HG03103 (cell line): ENCODE results near the gene CNOT3.
"Not testable (repeated sequence)": the region's sequence is repeated elsewhere in the genome, so short reads cannot be mapped to it uniquely, and the experiment has no call there.

ENCODE experiments used
- ATAC-seq: cut with Tn5 transposase; IDR thresholded peaks from one replicate; pipeline ENCODE4 v1.9.1; 2021; ENCODE audit warnings: low read depth; ENCODE audit not compliant: unreplicated experiment

CNOT3 gene

DNA sequence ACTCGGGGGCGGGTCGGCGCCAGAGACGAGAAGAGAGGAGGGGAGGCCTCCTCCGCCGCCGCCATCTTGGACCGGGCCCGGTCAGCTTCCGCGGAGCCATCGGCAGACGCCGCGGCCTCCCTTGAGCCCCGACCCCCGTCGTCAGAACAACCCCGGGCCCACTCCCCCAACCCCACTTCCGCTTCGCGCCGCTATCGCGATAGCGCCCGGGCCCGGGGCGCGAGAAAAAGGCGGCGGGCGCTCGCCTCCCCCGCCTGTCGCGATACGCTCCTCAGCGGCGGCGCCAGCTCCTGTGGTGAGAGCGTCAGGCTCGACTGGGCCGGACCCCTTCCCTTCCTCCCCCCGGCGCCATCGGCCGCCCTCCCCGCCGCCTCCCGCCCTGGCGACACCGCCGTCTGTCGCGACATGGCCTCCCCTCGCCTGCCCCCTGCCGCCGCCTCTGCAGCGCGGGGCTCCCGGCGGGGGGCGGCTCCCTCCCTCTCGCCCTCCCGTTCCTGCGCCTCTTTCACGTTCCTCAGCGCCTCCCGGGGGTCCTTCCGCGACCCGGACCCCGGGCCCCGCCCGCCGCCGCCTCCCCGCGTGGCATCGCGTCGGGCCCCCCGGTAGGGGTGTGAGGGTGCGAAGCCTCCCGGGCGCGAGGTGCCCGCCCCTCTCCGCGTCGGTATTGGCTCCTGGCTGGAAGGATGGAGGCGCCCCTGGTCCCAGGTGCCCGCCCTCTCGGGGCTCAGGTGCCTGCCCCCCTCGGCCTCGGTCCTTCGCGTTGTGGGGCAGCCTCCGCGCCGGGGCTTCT, at the start of gene CNOT3:
Gene CNOT3, plus strand, starts transcription at position 64 of the 790 bp plus-strand sequence. CDS start 5,217 bp downstream, outside the sequence.
- ATAC-seq, result no peak

DNA sequence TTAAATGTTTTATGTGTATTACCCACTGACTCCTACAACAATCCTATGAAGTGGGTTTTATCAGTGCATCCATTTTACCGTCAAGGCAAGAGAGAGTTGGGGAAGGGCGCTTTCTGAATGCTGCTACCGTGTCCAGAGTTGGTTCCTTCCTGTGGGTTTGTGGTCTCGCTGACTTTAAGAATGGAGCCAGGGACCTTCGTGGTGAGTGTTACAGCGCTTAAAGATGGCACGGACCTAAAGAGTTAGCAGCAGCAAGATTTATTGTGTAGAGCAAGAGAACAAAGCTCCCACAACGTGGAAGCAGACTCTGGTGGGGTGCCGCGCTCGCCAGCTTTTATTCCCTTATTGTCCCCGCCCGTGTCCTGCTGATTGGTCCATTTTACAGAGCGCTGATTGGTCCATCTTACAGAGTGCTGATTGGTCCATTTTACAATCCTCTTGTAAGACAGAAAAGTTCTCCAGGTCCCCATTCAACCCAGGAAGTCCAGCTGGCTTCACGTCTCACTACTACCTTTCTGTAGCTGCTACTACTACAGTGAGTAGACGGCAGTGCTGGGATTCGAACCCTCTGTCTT, 43.0 kb upstream of the CNOT3 start:
- ATAC-seq, result no peak

DNA sequence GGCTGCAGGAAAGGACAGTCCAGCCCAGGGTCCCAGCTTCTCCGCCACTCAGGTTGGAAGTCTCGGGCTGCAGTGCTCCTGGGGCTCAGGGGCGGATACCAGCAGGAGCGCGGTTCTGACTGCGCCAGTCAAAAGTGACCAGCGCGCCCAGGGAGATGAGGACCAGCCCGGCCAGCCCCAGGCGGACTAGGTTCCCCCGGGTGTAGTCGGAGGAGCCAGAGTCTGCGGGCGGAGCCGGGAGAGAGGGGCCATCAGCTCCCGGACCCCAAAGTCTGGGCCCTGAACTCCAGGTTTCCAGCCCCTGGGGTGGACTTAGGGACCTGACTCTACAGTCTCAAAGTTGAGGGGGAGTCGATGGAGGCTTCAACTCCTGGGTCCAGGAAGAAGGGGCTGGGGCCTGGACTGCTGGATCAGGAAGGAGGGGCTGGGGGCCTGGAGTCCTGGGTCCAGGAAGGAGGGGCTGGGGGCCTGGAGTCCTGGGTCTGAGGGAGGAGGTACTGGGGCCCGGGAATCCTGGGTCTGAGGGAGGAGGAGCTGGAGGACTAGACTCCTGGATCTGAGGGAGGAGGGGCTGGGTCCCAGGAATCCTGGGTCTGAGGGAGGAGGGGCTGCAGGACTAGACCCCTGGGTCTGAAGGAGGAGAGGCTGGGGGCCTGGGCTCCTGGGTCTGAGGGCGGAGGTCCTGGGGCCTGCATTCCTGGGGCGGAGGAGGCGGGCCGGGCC, 42.3 kb upstream of the CNOT3 start:
- no peak for ATAC-seq

DNA sequence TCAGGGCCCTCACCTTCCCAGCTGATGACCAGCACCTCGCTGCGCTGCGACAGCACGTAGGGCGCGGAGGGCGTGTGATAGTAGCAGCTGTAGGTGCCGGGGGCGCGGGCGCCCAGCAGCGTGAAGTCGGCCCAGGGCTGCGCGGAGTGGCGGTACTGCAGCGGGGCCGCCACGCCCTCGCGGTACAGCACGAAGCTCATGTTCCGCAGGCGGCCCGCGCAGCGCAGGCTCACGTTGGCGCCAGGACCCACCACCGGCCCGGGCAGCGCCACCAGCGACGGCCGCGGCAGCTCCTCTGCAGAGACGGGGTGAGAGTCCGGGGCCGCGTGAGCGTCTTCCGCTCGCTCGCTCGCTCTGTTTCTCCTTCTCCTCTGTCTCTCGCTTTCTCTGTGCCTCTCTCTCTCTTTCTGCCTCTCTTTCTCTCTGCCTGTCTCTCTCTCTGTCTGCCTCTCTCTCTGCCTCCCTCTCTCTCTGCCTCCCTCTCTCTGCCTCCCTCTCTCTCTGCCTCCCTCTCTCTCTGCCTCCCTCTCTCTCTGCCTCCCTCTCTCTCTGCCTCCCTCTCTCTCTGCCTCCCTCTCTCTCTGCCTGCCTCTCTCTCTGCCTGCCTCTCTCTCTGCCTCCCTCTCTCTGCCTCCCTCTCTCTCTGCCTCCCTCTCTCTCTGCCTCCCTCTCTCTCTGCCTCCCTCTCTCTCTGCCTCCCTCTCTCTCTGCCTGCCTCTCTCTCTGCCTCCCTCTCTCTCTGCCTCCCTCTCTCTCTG, 41.5 kb upstream of the CNOT3 start:
- ATAC-seq, result not testable (repeated sequence)

DNA sequence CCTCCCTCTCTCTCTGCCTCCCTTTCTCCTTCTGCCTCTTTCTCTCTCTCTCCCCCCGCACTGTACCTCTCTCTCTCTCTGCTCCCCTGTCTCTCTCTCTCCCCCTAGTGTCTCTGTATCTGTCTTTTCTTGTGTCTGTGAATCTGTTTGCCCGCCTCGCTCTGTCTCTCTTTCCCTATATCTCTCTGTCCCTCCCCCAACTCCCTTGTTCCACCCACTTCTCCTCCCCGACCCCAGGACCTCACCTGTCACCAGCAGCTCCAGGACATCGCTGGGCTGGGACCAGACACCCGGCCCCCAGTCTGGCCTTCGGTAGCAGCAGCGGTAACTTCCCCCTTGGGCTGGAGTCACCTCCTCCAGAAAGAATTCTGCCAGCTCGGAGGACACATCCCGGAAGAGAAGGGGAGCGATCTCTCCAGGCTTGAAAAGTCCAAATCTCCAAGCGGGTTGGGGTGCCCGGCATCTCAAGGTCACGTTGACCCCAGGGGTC, 40.9 kb upstream of the CNOT3 start:
- no peak for ATAC-seq

DNA sequence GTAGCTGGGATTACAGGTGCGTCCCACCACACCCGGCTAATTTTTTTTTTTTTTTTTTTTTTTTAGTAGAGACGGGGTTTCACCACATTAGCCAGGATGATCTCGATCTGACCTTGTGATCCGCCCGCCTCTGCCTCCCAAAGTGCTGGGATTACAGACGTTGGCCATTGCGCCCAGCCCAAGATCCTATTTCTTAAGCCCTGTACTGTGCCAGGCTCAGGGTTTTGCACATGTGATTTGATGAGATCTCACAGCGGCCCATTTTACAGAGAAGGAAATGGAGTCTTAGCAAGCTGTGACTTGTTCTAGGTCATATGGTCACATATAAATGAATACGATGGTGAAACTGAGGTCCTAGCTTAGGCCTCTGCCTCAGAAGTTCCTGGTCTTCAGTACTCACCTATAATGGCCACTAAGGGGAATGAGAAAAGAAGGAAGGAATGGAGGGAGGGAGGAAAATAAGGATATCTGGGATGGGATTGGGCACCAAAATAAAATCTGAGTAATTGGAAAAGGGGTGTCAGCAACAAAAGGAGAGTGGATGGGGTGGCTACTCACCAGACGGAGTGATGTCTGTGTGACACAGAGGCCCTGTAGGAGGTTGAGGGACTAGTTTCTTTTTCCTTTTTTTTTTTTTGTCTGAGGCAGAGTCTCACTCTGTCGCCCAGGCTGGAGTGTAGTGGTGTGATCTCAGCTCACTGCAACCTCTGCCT, 38.2 kb upstream of the CNOT3 start:
- ATAC-seq, result no peak

DNA sequence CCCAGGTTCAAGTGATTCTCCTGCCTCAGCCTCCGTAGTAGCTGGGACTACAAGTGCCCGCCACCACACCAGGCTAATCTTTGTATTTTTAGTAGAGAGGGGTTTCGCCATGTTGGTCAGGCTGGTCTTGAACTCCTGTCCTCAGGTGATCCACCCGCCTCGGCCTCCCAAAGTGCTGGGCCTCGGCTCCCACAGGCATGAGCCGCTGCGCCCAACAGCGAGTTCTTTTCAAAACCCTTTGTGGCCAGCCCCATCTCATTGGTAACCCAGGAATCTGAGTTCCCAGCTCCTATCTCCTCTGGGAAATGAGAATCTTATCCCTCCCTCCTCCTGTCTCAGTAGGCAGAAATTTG, 37.7 kb upstream of the CNOT3 start:
- ATAC-seq, result not testable (repeated sequence)

DNA sequence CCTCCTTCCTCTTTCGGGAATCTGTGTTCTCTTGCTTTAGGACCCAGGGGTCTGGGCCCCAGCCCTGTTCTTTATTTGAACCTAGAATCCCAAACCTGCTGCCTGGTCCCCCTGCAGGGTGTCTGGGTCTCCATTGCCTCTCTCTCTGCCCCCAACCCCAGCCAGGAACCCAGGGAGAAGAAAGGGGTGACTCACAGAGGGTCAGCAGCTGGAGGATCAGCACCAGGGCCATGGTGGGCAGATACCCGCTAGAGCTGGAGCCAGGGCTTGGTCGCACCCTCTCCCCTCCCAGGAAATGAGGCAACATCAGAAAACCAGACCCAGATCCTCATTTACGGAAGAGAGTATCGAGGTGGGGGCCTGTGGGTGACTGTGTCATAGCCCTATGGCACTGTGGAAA, 37.0 kb upstream of the CNOT3 start, which contains the start of gene OSCAR:
Gene OSCAR, minus strand, starts transcription at position 243 of the 400 bp plus-strand sequence. Its CDS starts 11 bp downstream, at position 232.
- ATAC-seq, result no peak

DNA sequence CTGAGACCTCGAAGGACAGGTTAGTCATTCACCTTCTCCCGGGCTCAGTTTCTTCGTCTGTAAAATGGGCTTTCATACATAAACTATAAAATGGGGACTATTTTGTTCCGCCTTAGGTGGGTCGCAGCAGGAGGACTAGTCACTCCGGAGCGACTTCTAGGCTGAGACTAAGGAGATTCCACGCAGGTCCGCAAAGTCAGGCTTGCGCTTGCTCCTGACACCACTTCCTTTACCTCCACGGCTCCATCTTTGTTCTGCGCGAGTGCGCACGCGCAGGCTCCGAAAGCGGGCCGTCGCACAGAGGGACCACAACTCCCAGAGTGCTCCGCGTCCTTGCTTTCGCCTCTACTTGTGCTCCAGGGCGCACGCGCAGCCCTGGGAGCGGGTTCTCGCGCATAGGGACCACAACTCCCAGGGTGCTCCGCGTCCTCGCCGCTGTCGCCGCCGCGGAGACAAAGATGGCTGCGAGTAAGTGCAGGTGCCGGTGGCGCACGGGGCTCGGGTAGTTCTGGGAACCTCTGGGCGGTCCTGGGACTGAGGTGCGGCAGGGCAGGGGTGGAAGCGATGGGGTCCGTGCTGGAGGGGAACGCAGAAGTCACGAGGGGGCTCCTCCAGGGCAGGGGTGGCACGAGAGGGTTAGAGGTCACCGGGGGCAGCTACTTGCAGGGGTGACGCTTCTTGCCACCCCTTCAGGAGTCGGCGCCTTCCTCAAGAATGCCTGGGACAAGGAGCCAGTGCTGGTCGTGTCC, 35.0 kb upstream of the CNOT3 start, which contains the start of gene NDUFA3:
Gene NDUFA3, plus strand, starts transcription at position 435 of the 749 bp plus-strand sequence. Its CDS starts 24 bp downstream, at position 459.
- peak; percentile 91 for ATAC-seq

DNA sequence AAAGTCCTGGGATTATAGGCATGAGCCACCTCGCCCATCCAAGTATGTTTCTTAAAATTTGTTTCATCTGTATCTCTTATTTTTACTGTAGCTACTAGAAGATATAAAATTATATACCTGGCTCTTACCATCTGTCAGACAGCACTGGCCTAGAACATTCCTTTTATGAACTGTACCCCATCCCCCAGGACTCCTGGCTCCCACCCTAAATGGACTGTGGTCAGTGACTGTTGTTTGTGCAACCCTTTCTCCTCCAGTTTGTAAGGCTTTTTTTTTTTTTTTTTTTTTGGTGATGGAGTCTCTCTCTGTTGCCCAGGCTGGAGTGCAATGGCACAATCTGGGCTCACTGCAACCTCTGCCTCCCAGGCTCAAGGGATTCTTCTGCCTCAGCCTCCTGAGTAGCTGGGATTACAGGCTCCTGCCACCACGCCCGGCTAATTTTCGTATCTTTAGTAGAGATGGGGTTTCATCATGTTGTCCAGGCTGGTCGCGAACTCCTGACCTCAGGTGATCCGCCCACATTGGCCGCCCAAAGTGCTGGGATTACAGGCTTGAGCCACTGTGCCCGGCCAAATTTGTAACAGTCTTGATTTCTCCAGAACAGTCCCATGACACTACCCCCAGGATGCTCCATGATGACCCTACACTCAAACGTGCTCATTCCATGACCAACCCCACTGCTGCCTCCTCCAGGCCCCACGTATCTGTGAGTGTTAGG, 32.4 kb upstream of the CNOT3 start:
- ATAC-seq, result no peak

DNA sequence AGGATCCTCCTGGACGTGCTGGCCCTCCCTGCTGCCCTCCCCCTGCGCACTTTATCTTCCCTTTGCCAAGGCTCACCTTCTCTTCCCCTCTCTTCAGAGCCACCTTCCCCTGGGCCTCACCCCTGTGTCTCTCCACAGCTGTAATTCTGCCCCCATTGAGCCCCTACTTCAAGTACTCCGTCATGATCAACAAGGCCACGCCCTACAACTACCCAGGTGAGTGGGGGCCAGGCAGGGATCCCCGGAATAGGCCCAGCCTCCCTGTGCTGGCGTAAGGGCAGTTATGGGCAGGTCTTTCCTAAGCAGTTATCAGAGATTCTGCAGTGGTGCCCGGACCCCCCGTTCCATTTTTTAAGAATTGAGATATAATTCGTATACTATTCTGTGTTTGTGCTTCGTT, 31.8 kb upstream of the CNOT3 start:
- no peak for ATAC-seq

DNA sequence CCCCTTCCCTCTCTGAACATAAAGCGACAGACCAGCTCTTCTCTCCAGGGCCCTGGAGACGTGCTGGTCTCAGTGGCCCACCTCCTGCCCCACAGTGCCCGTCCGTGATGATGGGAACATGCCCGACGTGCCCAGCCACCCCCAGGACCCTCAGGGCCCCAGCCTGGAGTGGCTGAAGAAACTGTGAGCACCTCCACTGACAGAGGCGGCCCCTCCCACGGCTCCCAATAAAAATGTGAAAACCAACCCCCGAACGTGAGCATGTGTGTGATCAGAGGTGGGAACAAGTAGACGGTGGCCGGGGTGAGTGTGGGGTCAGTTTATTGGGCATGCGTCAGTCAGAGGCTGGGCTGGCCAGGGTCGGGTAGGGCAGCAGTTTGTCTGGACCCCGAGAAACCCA, 30.8 kb upstream of the CNOT3 start:
- ATAC-seq, result no peak

DNA sequence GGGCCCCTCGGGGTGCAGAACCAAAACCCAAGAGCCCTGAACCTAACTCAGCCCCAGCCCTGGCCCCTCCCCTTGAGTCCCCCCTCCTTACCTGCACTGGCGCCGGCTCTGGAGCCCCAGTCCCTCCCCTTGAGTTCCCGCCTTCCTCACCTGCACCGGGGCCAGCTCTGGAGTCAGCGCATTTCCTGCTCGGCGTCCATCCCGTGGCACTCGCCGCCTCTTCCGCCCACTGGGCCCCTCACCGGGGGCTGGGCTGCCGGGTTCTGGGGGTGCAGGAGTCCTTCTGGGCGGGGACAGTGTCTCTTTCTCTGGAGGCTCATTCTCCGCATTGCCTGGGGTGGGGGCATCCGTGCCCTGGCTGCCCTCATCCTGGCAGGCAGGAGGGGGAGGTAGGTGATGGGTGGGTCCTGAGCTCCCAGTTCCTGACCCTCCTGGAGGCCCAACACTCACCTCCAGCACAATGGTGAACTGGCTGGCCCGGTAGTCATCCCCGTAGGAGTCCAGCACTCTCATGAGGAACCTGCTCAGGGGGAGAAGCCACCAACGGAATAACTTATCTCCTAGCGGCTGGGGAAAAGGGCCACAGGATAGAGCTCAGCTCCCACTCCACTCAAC, 29.6 kb upstream of the CNOT3 start:
- ATAC-seq, result no peak

DNA sequence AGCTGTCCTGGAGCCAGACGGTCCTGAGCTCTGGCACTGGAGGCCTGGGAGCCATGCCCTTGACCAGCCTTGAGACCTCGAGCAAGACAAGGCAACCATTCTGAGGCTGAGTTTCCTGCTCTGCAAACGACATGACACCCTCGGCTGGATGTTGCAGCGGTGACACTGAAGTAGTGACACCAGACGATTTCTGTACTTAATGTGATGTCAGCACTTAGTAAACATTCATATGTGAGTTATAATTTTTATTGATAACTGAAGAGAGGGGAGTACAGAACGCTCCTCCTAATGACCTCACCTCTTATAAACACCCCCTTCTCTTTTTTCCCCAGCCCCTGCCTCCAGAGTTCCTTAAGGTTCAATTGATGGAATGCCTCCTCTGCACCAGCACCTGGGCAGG, 29.1 kb upstream of the CNOT3 start:
- no peak for ATAC-seq

DNA sequence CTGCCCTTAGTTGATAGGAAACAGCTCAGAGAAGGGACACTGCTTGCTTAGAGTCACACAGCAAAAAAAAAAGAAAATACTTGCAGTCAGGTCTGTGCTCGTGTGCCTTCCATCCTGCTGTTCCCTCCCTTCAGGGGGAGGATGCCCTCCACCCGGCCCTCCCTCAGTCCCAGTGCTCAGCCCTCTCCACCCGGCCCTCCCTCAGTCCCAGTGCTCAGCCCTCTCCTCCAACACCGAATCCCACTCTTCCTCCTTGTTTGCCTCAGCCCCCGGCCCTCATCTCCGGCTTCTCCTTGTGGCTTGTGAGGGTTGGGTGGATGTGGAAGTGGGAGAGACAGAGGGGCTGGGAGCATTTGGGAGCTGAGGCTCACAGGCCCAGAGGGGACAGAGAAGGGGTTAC, 27.9 kb upstream of the CNOT3 start:
- ATAC-seq, result no peak

DNA sequence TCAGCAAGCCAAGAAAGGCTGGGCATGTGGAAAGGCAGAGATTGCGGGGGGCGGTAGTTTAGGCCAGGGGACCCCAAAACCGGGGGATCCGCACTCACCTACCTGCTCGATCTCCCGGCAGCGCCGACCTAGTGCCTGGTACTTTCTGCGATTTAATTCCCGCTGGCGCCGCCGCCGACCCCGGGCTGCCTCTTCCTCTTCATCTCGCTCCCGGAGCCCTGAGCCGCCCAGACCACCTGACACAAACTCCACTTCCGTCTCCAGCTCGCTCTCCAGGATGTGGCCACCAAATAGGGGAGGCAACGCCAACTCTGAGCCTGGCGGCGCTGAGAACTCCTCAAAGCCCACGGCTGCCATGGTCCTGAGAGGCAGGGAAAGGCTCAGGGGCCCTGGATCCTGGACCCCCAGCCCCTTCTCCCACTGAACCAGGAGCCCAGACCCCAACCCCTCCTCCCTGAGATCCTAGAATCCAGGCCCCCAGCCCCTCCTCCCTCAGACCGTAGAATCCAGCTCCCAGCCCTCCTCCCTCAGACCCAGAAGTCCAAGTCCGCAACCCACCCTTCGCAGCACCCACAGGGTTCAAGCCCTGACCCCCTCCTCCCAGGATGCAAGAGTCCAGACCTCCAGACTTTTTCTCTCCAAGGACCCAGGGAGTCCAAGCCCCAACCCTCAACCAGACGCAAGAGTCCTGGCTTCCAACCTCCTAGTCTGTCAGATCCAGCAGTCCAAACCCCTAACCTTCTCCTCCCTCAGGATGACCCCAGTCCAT, 23.0 kb upstream of the CNOT3 start:
- ATAC-seq, result no peak
